GM19395 (cell line): ENCODE data around the gene ERMN.
"Not testable (repeated sequence)": the region's sequence is repeated elsewhere in the genome, so short reads cannot be mapped to it uniquely, and the experiment has no call there.

Source experiments
- ATAC-seq: cut with Tn5 transposase; IDR thresholded peaks from one replicate; pipeline ENCODE4 v1.9.1; 2021; ENCODE audit warnings: mild to moderate bottlenecking, moderate library complexity; ENCODE audit not compliant: unreplicated experiment

ERMN gene

DNA sequence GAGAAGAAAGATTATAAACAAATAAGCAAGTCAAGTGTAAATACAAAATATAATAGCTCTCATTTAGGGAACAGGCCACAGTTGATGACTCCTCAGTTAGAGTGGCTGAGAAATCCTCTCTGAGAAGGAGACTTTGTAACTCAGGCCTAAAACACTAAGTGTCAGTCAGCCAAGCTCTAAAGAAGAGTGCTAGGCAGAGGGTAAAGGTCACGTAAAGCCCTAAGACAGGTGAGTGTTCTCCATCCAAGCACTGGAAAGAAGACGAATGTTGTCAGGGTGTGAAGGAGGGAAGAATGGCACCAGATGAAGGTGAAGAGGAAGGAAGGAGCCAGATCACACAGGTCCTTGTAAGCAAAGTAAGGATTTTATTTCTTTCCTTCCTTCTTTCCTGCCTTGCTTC is 24.3 kb downstream of the ERMN start:
- no peak for ATAC-seq

GRCh38 chr2:157296958-157297357 is 28.7 kb downstream of the ERMN start:
- no peak for ATAC-seq

GRCh38 chr2:157296490-157296889 is 29.1 kb downstream of the ERMN start:
- no peak for ATAC-seq

GRCh38 chr2:157292853-157293252 is 32.8 kb downstream of the ERMN start:
- ATAC-seq, result no peak

- no peak for ATAC-seq
Observed at GRCh38 chr2:157291018-157291417, 34.6 kb downstream of the ERMN start.

- ATAC-seq, result no peak
Observed at GRCh38 chr2:157290525-157290924, 35.1 kb downstream of the ERMN start.

DNA sequence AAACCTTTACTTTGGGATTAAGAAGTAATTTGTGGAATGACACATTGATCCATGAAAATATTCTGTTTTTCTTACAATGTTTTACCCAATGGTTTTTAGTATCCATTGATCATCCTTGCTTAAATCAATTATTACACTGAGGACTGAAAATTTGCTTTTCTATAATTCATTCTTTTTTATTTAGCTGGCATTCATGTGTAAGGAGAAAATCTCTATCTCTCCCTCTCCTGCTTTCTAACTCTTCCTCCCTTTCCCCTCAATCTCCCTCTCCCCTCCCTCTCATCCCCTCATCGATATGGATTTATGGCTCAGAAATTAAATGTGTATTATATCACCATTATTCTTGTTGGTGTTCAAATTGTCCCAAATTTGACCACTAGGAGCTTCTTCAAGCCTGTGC is 38.5 kb downstream of the ERMN start:
- ATAC-seq, result no peak

GRCh38 chr2:157283468-157283867 is 42.2 kb downstream of the ERMN start:
- ATAC-seq, result no peak

DNA sequence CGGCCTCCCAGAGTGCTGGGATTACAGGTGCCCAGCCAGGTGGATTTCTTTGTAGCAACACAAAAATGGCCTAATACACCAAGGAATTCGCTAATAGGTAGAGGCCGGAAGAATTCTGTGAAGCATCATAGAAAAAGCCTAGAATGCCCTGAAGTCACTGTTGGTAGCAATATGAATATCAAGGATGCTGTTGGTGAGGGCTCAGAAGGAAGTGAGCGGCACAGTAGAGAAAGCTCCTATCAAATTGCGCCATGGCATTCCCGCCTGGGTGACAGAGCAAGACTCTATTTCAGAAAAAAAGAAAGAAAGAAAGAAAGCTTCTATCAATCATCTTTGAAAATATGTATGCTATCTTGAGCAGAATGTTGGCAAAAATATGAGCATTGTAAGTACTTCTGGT is 44.3 kb downstream of the ERMN start:
- ATAC-seq, result no peak

DNA sequence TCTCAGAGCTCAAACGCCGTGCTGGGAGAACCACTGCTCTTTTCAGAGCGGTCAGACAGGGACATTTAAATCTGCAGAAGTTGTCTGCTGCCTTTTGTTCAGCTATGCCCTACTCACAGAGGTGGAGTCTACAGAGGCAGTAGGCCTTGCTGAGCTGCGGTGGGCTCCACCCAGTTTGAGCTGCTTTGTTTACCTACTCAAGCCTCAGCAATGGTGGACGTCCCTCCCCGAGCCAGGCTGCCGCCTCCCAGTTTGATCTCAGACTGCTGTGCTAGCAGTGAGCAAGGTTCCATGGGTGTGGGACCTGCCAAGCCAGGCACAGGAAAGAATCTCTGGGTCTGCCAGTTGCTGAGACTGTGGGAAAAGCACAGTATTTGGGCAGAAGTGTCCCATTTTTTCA is 46.3 kb downstream of the ERMN start:
- not testable (repeated sequence) for ATAC-seq

DNA sequence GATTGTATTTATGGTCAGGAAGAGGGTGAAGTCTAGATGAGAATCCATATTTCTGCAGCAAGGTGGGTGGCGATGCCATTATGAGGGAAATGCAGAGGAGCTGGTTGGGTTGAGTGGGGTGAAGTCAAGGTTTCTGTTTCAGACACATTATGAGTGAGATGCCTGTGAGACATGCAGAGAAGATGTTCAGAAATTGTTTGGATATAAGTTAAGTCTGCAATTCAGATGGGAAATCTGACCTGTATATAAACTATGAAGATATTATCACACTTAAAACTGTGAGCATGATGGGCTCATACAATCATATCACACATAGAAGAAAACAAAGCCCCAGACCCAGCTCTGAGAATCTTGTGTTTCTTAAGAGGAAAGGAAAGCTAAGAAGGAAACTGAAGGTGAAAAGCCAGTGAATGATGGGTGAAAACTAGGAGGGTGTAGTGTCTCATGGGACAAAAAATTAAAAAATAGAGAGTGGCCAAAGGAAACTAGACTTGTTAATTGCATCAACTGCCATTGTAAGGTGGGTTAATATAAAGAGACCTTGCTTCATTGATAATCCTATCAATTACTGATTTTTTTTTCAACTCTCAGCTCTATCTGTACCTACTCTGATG is 53.9 kb downstream of the ERMN start:
- ATAC-seq, result peak; percentile 51

GRCh38 chr2:157269922-157270321 is 55.7 kb downstream of the ERMN start:
- peak; percentile 62 for ATAC-seq

DNA sequence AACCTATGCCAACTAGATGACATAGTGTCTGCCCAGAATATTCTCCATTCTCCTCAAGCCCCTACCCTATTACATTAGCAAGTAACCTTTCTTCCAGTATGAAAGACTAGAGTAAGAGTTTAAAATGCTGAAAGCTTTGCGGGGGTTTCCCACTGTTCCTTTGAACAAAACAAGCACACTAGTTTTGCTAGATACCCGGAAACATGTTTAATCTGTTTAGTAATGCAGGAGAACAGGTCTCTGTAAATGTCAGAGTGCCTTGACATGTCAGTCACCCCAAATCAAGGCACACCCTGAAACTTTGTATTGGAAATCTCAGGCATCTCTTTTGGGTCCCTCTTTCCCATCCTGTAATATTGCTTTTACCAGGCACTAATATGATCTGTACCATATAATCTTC is 56.6 kb downstream of the ERMN start:
- ATAC-seq, result no peak
